ENCODE results near the gene SNTG2. TPM values are rescaled to one million over a fixed set of nuclear protein-coding genes. Genes with fewer than 3 reads are reported as not detected.
"Not testable (repeated sequence)": the region's sequence is repeated elsewhere in the genome, so short reads cannot be mapped to it uniquely, and the experiment has no call there.

SNTG2 gene
- total RNA-seq, 2 experiments from 2014 or later = 0.13 TPM; not detected in 1

DNA sequence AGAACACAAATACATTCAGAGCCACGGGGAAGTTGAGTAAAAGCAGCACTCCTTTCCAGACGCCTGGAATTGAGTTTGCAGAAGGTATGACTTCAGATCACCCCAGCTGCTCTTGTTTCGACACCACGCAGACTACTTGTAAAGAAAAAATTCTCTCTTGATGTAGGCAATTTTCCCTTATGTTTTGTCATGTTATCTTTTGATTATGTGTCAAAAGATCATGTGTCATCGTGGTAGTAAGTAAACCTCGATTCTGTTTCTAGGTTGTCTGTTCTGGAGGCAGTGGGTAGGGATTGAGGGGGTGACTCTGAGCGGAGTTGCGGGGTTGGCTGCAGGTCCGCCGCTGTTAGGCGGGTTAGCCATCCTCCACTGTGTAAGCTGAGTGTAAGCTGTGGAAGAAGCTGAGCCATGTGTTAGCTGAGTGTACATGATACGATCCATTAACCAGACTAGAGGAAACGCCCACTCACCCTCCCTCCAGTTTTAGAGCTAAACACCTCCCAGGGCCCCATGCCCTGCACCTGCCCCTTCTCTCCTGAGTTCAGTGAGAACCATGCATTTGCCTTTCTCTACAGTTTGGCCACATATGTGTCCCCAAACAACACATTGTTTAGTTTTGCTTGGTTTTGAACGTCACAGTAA is 181.8 kb downstream of the SNTG2 start:
- Mint-ChIP-seq H3K27me3 (peaks cover 3% of the 10 kb centered on the region), H3K36me3 (ENCODE audit: low read depth) (no peaks in the 10 kb centered on the region), H3K4me1 (peaks cover 5% of the 10 kb centered on the region), H3K4me3 (no peak overlapping the region), H3K27ac (no peak overlapping the region), H3K9me3 (no peaks in the 10 kb centered on the region)
- CTCF ChIA-PET = interaction anchor here (1.5 kb wide), 1 partner anchor 8 kb away, joined by 3 read pairs; no protein-coding TSS in a partner anchor
- POLR2A ChIA-PET = no interaction called here
- DNase-seq = no peak

DNA sequence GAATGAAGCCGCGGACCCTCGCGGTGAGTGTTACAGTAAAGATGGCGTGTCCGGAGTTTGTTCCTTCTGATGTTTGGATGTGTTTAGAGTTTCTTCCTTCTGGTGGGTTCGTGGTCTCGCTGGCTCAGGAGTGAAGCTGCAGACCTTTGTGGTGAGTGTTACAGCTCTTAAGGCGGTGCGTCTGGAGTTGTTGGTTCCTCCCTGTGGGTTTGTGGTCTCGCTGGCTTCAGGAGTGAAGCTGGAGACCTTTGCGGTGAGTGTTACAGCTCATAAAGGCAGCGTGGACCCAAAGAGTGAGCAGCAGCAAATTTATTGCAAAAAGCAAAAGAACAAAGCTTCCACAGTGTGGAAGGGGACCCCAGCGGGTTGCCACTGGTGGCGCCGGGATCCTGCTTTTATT is 183.2 kb downstream of the SNTG2 start:
- not testable (repeated sequence) for H3K4me3 Mint-ChIP-seq

DNA sequence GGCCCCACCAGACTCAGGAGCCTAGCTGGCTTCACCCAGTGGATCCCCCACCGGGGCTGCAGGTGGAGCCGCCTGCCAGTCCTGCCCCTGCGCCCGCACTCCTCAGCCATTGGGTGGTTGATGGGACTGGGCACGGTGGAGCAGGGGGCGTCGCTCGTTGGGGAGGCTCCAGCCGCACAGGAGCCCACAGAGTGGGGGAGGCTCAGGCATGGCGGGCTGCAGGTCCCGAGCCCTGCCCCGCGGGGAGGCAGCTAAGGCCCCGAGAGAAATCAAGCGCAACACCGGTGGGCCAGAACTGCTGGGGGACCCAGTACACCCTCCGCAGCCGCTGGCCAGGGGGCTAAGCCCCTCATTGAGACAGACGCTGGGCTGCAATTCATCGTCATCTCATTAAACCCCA is 184.0 kb downstream of the SNTG2 start:
- Mint-ChIP-seq H3K9me3 (no peaks in the 10 kb centered on the region), H3K27me3 (peaks cover 3% of the 10 kb centered on the region), H3K36me3 (ENCODE audit: low read depth) (no peaks in the 10 kb centered on the region), H3K27ac (no peak overlapping the region), H3K4me1 (peaks cover 5% of the 10 kb centered on the region), H3K4me3 (no peak overlapping the region)
- ChIA-PET CTCF (no interaction called here), POLR2A (no interaction called here)
- DNase-seq = no peak

More for the DNA sequence above, 183.2 kb downstream of the SNTG2 start:
- H3K4me1 Mint-ChIP-seq; CTCF ChIA-PET; POLR2A ChIA-PET; H3K27me3 Mint-ChIP-seq; DNase-seq; H3K27ac Mint-ChIP-seq; H3K9me3 Mint-ChIP-seq; H3K36me3 Mint-ChIP-seq (ENCODE audit: low read depth): not testable (repeated sequence)

DNA sequence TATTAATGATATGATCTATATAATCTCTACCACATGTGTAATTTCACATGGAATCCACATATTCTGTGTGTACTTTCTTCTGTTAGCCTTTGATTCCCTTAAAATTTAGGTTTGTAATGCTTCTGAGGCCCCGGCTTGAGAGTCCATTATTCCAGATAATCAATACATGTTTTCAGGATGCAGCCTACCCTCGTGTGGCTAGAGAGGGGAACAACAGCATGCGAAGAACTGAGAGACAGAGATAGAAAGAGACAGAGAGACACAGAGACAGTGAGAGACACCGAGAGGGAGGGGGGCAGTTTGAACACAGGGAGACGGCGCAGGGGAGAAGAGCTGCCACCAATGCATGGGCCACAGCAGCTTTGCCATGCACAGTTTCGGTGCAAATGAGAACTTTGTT is 185.4 kb downstream of the SNTG2 start:
- H3K36me3 Mint-ChIP-seq (ENCODE audit: low read depth) = no peaks in the 10 kb centered on the region
- CTCF ChIA-PET = no interaction called here

DNA sequence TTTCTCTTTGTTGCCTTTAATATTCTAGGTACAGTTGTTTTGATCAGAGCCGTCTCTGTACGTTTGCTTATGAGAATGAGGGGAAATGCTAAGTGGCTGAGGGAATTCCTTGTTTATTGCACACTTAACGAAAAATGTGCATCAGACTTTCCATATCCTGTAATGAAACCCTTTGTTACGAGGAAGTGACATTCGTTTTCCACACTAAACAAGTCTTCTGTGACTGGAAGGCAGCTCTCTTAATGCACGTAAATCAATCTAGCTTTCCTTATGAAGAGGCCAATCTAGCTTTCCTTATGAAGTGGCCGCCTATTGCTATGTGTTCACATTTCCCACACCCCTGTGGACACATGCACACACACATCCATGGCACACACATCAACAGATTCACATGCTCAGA is 186.2 kb downstream of the SNTG2 start:
- CTCF ChIA-PET = no interaction called here
- POLR2A ChIA-PET = no interaction called here
- H3K27me3 Mint-ChIP-seq = peaks cover 3% of the 10 kb centered on the region
- no peak overlapping the region for H3K4me3 Mint-ChIP-seq
- peaks cover 5% of the 10 kb centered on the region for H3K4me1 Mint-ChIP-seq
- no peak for DNase-seq
- H3K36me3 Mint-ChIP-seq (ENCODE audit: low read depth) = no peaks in the 10 kb centered on the region
- H3K27ac Mint-ChIP-seq = no peak overlapping the region
- H3K9me3 Mint-ChIP-seq = no peaks in the 10 kb centered on the region

More for the DNA sequence above, 185.4 kb downstream of the SNTG2 start:
- Mint-ChIP-seq H3K27me3 (peaks cover 3% of the 10 kb centered on the region), H3K4me3 (no peak overlapping the region), H3K9me3 (no peaks in the 10 kb centered on the region), H3K27ac (no peak overlapping the region), H3K4me1 (peaks cover 5% of the 10 kb centered on the region)
- POLR2A ChIA-PET = no interaction called here
- no peak for DNase-seq

DNA sequence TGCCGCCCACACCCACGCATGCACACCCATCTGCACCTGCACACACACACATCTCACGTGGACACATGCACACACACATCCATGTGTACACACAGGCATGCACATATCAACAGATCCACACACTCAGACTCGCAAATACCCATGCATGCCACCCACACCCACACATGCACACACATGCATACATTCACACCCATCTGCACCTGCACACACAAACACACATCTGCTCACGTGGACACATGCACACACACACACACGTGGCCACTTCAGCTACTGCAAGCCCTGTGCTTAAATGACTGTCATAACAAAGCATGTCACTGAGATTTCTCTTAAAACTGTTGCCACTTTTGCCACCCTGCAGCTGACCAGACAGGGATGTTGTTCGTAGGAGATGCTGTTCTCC is 186.6 kb downstream of the SNTG2 start:
- ChIA-PET CTCF (no interaction called here), POLR2A (no interaction called here)
- Mint-ChIP-seq H3K9me3 (no peaks in the 10 kb centered on the region), H3K27ac (no peak overlapping the region), H3K27me3 (peaks cover 3% of the 10 kb centered on the region), H3K4me3 (no peak overlapping the region), H3K36me3 (ENCODE audit: low read depth) (no peaks in the 10 kb centered on the region), H3K4me1 (peaks cover 5% of the 10 kb centered on the region)
- DNase-seq = no peak

DNA sequence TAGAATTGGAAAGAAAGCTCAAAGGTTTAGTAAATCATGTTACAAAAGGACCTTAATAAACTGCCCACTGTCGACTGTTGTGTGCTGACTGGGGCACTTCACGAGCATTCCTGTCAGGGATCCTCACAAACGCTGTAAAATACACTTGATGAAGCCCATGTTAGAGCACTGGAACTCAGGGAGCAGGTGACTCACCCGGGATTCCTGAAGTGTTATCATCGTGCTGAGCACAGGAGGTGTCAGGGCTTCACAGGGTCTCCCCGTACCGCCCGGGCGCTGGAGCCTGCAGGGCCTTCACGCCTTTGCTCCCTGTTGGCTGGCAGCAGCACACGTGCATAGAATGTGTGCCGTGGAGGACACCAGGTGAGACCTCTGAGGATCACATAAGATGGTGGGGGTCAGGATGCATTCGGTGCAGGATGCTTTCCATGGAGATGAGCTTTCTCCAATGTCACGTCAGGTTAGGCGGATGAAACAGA is 187.3 kb downstream of the SNTG2 start:
- H3K4me1 Mint-ChIP-seq = peaks cover 5% of the 10 kb centered on the region
- DNase-seq = no peak
- H3K36me3 Mint-ChIP-seq (ENCODE audit: low read depth) = no peaks in the 10 kb centered on the region
- no peak overlapping the region for H3K27ac Mint-ChIP-seq
- H3K4me3 Mint-ChIP-seq = no peak overlapping the region
- CTCF ChIA-PET = no interaction called here
- H3K27me3 Mint-ChIP-seq = peaks cover 3% of the 10 kb centered on the region
- POLR2A ChIA-PET = no interaction called here
- no peaks in the 10 kb centered on the region for H3K9me3 Mint-ChIP-seq

DNA sequence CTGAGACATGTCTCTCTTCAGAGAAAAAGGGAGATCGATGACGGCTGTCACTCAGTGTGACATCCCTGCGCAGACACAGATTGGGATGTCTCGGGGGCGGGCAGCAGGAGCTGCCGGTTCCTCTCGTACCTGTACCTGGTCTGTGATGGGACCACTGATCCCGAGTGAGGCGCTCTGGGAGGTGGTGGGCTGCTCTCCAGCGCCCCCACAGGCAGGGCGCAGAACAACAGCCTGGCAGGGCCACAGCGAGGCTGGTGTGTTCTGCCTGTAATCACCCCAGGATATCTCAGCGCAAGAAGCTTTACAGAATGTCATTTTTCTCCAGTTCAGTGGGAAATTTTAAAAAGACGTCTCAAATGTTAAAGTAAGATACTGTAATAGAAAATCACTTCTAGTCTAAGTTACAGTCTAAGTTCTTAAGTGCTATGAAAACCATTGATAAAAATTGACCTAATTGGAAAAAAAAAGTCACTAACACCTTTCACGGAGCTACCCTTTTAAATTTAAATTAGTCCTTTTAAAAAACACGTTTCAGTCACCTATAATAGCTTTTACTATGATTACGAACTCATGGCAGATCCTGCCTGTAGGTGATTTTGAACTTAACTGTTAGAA is 189.8 kb downstream of the SNTG2 start:
- Mint-ChIP-seq H3K36me3 (ENCODE audit: low read depth) (no peaks in the 10 kb centered on the region), H3K4me3 (no peak overlapping the region), H3K27me3 (no peaks in the 10 kb centered on the region), H3K27ac (no peak overlapping the region), H3K4me1 (no peaks in the 10 kb centered on the region), H3K9me3 (peaks cover 2% of the 10 kb centered on the region)
- ChIA-PET CTCF (interaction anchor here (0.7 to 1.2 kb wide), 4 partner anchors 8 to 292 kb away, joined by 3 to 5 read pairs (median 3); no protein-coding TSS in a partner anchor), POLR2A (no interaction called here)
- peak; percentile 41 for DNase-seq

DNA sequence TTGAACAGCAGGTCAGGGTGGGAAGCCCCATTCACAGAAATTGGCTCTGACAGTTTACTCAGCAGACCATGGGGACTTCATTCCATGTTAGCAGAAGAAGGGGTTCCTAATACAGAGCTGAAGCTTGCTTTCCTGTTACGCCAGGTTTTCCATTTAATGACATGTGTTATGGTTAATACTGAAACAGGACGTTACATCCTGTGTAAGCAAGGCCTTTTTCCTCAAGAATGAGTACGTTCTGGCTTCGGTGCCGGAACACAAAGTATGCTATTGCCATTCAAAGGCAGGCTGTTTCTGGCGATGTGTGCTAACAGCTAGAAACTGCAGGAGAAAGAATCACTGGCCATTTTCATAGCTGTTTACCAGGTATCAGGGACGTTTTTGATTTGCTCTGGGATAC is 190.4 kb downstream of the SNTG2 start:
- Mint-ChIP-seq H3K4me3 (no peak overlapping the region), H3K27ac (no peak overlapping the region), H3K36me3 (ENCODE audit: low read depth) (no peaks in the 10 kb centered on the region), H3K4me1 (no peaks in the 10 kb centered on the region), H3K9me3 (peaks cover 2% of the 10 kb centered on the region), H3K27me3 (no peaks in the 10 kb centered on the region)
- DNase-seq = no peak
- ChIA-PET CTCF (interaction anchor here (0.7 to 1.2 kb wide), 4 partner anchors 9 to 293 kb away, joined by 3 to 5 read pairs (median 3); no protein-coding TSS in a partner anchor), POLR2A (no interaction called here)

DNA sequence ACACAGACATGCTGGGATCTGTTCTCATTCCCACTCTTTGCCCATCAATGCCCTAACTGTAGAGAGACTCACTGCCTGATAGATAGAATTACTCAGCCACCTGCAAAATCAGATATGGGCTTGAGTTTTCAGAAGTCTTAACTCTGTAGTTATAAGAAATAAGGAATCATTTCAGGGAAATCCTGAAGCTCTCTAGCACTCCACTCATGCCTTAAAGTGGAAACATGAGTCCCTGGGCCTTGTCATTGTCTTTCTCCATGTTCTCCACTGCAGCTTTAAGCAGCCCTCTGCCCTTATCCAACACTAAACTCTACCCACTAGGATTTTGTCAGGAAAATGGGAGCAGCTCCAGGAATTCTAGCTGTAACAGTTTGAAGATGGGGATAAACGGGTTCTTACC is 192.5 kb downstream of the SNTG2 start:
- H3K27ac Mint-ChIP-seq = no peak overlapping the region

DNA sequence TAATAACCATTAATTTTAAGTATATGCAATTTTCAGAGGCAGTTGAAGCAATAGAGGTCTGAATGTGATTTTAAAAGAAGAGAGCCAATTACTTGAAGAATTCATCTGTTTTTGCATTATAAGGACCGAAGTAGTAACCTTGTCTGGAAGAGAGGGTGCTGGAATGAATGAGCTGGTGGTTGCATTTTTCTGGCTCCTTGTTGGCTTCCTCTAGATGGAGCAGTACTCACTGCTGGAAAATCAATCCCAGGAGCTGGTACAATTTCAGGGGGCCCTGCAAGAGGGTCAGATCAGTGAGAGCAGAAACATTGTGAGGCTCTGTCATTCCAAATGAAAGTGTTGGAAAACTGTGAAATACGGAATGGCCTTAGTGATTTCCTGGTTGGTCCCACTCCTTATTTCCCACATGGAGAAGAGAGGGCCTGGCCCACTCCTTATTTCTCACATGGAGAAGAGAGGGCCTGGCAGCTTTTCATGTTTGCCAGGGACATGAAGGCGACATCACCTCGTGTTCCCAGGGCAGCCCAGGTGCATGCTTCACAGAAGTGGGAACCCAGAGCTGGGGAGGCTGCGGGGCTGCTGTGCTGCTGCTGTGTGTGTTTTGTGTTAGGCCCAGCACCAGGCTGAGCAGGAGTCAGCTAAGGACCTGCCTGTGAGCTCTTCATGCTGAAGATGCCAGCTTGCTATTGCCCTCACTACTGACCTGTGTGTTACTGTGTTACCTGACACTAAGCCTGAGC is 197.4 kb downstream of the SNTG2 start:
- POLR2A ChIA-PET = no interaction called here
- Mint-ChIP-seq H3K9me3 (peaks cover 4% of the 10 kb centered on the region), H3K27ac (no peak overlapping the region), H3K4me3 (no peak overlapping the region), H3K4me1 (no peaks in the 10 kb centered on the region), H3K27me3 (no peaks in the 10 kb centered on the region), H3K36me3 (ENCODE audit: low read depth) (no peaks in the 10 kb centered on the region)
- DNase-seq = no peak
- CTCF ChIA-PET = interaction anchor here (1.0 kb wide), 1 partner anchor 398 kb away, joined by 3 read pairs; no protein-coding TSS in a partner anchor

More for the DNA sequence above, 192.5 kb downstream of the SNTG2 start:
- DNase-seq = no peak
- Mint-ChIP-seq H3K4me3 (no peak overlapping the region), H3K4me1 (no peaks in the 10 kb centered on the region), H3K27me3 (no peaks in the 10 kb centered on the region), H3K9me3 (peaks cover 2% of the 10 kb centered on the region), H3K36me3 (ENCODE audit: low read depth) (no peaks in the 10 kb centered on the region)
- ChIA-PET POLR2A (no interaction called here), CTCF (no interaction called here)

DNA sequence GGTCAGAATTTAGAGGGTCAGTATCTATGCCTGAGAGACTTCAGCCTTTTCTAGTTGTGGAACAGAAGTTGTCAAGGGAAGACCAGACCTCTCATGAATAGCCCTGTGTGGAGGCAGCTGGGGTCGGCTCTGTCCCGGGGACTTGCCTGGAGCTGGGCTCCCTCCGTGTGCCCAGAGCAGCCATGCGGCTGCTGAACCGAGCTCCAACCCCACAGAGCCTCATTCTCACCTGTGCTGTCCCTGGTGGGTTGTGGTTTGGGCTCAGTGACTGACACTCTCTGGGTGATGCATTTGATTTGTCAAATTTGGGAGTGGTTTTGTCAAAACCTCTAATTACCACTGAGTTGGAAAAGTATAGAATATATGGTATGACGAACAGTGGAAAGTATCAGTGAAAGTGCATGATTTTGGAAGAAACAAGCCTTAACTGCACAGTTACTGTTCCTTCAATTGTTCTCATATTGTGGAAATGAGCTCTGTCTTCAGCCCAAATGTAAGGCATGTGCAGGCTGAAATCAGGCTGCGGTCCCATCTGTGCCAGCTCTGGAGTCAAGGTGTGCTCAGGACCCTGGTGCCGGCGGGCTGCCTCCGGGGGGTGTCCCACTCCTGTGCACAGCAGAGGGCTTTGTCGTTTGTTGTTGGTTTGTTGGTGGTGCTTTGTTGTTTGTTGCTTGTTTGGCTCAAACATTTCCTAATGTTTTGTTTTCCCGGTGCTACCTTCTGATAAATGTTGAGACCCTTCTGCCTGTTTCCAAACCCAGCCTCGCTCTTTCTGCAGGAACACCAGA is 200.3 kb downstream of the SNTG2 start:
- ChIA-PET CTCF (no interaction called here), POLR2A (no interaction called here)
- Mint-ChIP-seq H3K27me3 (no peaks in the 10 kb centered on the region), H3K9me3 (peaks cover 2% of the 10 kb centered on the region), H3K27ac (no peak overlapping the region), H3K4me3 (no peak overlapping the region), H3K4me1 (no peaks in the 10 kb centered on the region), H3K36me3 (ENCODE audit: low read depth) (no peaks in the 10 kb centered on the region)
- DNase-seq = no peak

DNA sequence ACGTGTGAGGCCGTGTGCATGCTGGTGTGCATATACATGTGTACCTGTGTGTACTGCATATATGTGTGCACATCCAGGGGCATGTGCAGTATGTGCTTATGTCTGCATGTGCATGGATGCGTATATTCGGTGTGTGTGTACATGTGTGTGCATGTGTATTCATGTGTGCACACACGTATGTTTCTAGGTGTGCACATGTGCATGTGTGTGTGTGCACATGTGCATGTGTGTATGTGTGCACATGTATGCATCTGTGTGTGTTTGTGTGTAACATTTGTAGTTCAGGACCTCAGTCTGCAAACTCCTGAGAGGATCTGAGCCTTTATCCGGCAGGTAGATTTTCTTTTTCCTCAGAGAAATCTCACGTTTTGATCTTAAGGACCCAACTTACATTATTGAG is 201.7 kb downstream of the SNTG2 start:
- ChIA-PET CTCF (interaction anchor here (0.7 kb wide), 1 partner anchor 13 kb away, joined by 3 read pairs; no protein-coding TSS in a partner anchor), POLR2A (no interaction called here)
- no peak overlapping the region for H3K27ac Mint-ChIP-seq
- H3K4me1 Mint-ChIP-seq = no peaks in the 10 kb centered on the region
- H3K27me3 Mint-ChIP-seq = no peaks in the 10 kb centered on the region
- H3K36me3 Mint-ChIP-seq (ENCODE audit: low read depth) = no peaks in the 10 kb centered on the region
- H3K4me3 Mint-ChIP-seq = no peak overlapping the region
- DNase-seq = no peak
- peaks cover 2% of the 10 kb centered on the region for H3K9me3 Mint-ChIP-seq
